GM21390 (cell line): ENCODE measurements around the gene LGALS13.
"Not testable (repeated sequence)": the region's sequence is repeated elsewhere in the genome, so short reads cannot be mapped to it uniquely, and the experiment has no call there.

Experiments
- ATAC-seq: cut with Tn5 transposase; IDR thresholded peaks from one replicate; pipeline ENCODE4 v1.9.1; 2021; ENCODE audit not compliant: unreplicated experiment

Gene LGALS13

DNA sequence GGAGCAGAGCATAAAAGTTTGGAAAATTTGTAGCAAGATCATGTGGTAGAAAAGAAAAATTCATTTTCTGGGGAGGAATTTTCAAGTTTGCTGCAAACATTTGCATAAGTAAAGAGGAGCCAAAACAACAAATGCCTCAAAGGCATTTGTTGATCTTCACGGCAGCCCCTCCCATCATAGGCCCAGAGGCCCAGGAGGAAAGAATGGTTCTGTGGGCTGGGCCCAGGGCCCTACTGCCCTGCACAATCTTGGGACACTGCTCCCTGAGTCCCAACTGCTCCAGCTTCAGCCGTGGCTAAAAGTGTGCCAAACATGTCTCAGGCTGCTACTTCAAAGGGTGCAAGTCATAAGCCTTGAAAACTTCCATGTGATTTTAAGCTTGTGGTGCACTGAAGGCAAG, 11.3 kb downstream of the LGALS13 start:
- no peak for ATAC-seq

- no peak for ATAC-seq
Measured at GRCh38 chr19:39617745-39618144, 15.4 kb downstream of the LGALS13 start.

- no peak for ATAC-seq
Measured at GRCh38 chr19:39623946-39624345, 21.6 kb downstream of the LGALS13 start.

GRCh38 chr19:39627631-39628030, 25.3 kb downstream of the LGALS13 start:
- not testable (repeated sequence) for ATAC-seq

- no peak for ATAC-seq
Measured at GRCh38 chr19:39631178-39631577, 28.9 kb downstream of the LGALS13 start.

DNA sequence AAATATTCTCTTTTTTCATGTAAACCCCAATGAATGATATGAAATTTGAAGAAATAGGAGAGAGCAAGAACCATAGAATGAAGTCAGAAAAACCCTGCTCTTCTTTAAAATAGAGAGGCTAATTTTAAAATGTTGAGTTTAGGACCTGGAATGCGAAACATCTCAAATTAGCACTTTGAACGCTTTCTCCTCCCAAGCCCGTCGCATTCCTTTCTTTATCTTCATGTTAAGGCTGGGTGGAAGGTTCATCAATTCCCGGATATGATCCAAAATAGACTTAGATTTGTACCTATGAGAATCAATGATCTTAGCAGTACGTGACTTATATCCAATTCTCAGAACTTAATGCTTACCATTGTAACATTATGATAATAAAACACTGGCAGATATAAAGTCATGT, 29.3 kb downstream of the LGALS13 start:
- ATAC-seq = no peak

- ATAC-seq = no peak
Measured at GRCh38 chr19:39637891-39638290, 35.6 kb downstream of the LGALS13 start.

GRCh38 chr19:39641773-39642172, 39.4 kb downstream of the LGALS13 start:
- no peak for ATAC-seq

- ATAC-seq = no peak
Measured at GRCh38 chr19:39643591-39643990, 41.3 kb downstream of the LGALS13 start.

DNA sequence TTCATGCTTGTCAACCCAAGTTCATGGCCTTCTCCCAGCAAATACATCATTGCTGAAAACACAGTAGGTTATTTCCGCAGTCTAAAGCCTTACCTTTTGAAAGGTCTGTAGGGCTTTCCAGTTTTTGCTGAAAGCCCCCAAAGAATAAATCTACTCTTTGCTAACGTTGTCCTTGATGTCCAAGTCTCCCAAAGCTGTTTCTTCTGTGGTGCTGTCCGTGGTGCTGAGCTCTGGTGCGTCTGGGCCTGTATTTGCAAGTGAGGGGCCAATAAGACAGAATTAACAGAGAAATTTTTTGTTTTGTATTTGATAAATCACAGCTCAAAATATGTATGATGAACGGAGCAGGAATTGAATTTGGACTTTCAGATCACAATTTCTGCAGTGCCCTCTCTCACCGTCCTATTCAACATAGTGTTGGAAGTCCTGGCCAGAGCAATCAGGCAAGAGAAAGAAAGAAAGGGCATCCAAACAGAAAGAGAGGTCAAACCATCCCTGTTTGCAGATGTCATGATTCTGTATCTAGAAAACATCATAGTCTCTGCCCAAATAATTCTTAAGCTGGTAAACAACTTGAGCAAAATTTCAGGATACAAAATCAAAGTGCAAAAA, 43.6 kb downstream of the LGALS13 start:
- no peak for ATAC-seq

- ATAC-seq = no peak
Measured at GRCh38 chr19:39647918-39648317, 45.6 kb downstream of the LGALS13 start.

- no peak for ATAC-seq
Measured at GRCh38 chr19:39655613-39656012, 53.3 kb downstream of the LGALS13 start, which contains the start of gene LGALS16. LGALS16 (plus strand) TSS chr19:39655913; CDS start chr19:39655962, 49 bp downstream.
